A549 (cell line): Measurements from ENCODE around the gene TCFL5.
"Not testable (repeated sequence)": the region's sequence is repeated elsewhere in the genome, so short reads cannot be mapped to it uniquely, and the experiment has no call there.

Source experiments
- CTCF ChIP-seq: fragments of >200 bp; sonication (Bioruptor Twin); formaldehyde crosslinking; IDR thresholded peaks from 3 replicates; pipeline ENCODE4 v1.5.1; 2016
- E2F6 ChIP-seq: IDR thresholded peaks from 2 replicates; pipeline ENCODE4 v1.6.1; 2012; ENCODE audit warnings: low read depth, borderline replicate concordance
- EHF ChIP-seq: fragments of 250-450 bp; sonication (Bioruptor Pico); IDR thresholded peaks from 2 replicates; pipeline ENCODE4 v1.5.0; 2020; ENCODE audit warnings: mild to moderate bottlenecking
- EP300 ChIP-seq, 2 experiments: fragments of >200 bp; sonication (Bioruptor Twin); formaldehyde crosslinking; IDR thresholded peaks; 2 replicates in 1 of 2; 3 replicates in 1 of 2; pipeline ENCODE4 v1.6.1; 2016 to 2017
- HOXB5 ChIP-seq: fragments of 250-450 bp; sonication (Bioruptor Pico); IDR thresholded peaks from 2 replicates; pipeline ENCODE4 v1.5.0; 2020; ENCODE audit warnings: mild to moderate bottlenecking, moderate library complexity
- JUNB ChIP-seq: fragments of >200 bp; sonication (Bioruptor Twin); formaldehyde crosslinking; IDR thresholded peaks from 2 replicates; pipeline ENCODE4 v1.6.1; 2016
- POLR2A ChIP-seq: IDR thresholded peaks from 2 replicates; pipeline ENCODE4 v1.6.1; 2012; ENCODE audit warnings: mild to moderate bottlenecking, low read length
- REST ChIP-seq: fragments of 200-600 bp; sonication (generic); IDR thresholded peaks from 2 replicates; pipeline ENCODE4 v1.6.1; 2016; ENCODE audit warnings: antibody characterized with exemption, mild to moderate bottlenecking, moderate library complexity
- USF2 ChIP-seq: fragments of 450-650 bp; IDR thresholded peaks from 2 replicates; pipeline ENCODE4 v1.6.1; 2014; ENCODE audit warnings: antibody characterized with exemption
- ZNF302 ChIP-seq: fragments of 250-450 bp; sonication (Bioruptor Pico); IDR thresholded peaks from 2 replicates; pipeline ENCODE4 v1.9.0; 2021; ENCODE audit warnings: inconsistent platforms, mild to moderate bottlenecking, moderate library complexity

- not testable (repeated sequence) for TF ChIP-seq REST; CTCF; POLR2A; USF2; E2F6; EP300 (IDR thresholded peaks at IDR 0.05); EHF (CRISPR knock-in tag); ZNF302 (CRISPR knock-in tag); HOXB5 (CRISPR knock-in tag); JUNB
These were observed 12.7 kb downstream of the TCFL5 start for GRCh38 chr20:62848917-62849316.
